NCI-H1417 treated with DMSO at 0.1 percent for 48 hours (cell line): ENCODE results near the gene IL10.

Experiments used
- DNase-seq: peaks from one replicate; lab custom pipeline; 2025; lab: John Stamatoyannopoulos, UW

IL10 gene

DNA sequence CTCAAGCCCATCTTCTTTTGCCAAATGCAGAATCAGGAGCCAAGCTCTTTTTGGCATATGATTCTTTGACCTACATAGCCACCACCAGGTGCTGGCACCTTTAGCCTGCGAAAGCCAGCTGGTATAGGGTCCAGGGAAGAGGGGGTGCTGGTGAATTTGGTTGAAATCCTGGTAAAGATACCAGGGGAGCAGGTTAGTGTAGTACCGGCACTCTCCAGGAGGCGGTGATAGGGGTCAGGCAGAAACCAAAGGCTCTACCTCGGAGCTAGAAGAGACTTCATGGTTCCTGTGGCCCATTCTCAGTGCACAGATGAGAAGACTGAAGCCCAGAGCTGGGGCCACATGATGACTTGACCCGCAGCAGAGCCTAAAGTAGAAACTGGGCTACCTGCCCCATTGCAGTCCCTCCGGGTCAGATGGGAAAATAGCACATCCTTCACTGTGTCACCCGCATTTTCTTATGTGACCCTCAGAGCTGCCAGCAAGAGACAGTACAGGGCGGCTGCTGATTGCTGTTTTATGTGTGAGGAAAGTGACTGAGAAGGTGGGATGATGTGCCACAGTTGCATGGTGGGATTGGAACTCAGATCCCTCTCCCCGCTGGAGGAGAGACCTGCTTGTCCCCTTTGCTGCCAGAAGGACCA is 37.7 kb downstream of the IL10 start:
- DNase-seq, result no peak

DNA sequence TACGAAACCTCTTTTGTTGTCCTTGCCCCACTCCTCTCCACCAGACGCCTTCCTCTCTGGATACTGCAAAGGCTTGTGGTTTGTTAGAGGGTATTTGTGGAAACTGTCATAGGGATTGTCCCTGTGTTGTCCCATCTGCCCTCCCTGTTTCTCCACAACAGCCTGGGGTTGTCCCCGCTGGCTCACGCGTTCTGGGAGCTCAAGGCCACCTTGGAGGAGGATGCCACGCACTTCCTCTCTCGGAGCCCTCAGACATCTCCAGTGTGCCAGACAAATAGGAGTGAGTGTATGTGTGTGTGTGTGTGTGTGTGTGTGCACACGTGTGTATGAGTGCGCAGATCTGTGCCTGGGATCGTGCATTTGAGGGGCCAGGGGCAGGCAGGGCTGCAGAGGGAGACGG is 39.3 kb downstream of the IL10 start:
- no peak for DNase-seq

DNA sequence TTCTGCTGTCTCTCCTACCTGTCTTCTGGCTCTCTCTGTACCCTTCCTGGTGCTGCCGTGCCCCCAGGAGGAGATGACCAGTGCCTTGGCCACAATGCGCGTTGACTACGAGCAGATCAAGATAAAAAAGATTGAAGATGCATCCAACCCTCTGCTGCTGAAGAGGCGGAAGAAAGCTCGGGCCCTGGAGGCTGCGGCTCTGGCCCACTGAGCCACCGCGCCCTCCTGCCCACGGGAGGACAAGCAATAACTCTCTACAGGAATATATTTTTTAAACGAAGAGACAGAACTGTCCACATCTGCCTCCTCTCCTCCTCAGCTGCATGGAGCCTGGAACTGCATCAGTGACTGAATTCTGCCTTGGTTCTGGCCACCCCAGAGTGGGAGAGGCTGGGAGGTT is 39.8 kb downstream of the IL10 start:
- no peak for DNase-seq

DNA sequence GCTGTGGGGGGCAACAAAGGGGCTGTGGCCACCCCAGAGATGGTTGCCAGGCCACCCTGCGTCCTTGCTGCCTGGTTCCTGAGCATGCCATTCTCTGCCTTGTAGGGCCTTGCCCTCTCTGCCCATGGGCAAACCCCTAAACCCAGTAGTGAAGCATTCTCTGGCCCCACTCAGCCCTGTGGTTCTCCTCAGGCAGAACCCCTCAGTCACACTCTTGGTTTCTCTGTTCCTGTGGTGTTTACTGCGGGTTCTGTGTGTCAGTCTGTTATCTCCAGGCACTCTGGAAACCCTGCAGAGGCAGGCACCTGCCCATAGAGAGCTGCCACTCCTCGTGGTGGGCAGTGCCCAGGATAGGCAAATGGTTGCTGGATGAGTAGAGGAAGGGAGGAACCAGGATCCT is 42.8 kb downstream of the IL10 start:
- DNase-seq, result no peak

DNA sequence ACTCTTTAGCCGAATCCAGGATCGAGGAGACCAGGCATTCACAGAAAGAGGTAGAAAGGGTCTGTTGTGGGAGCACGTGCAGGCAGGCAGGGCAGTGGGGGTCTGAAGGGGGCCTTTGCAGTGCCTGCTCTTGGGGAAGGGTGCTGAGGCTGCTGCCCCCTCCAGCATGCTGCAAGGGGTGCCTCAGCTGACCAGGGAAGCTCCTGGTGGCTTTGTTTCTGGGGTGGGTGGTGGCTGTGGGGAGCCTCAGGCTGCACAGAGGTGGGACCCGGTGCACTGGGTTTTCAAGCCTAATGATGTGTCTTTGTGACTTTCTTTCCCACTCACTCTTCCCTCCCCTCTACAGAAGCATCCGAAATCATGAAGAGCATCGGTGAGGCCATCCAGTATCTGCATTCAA is 43.2 kb downstream of the IL10 start:
- no peak for DNase-seq

DNA sequence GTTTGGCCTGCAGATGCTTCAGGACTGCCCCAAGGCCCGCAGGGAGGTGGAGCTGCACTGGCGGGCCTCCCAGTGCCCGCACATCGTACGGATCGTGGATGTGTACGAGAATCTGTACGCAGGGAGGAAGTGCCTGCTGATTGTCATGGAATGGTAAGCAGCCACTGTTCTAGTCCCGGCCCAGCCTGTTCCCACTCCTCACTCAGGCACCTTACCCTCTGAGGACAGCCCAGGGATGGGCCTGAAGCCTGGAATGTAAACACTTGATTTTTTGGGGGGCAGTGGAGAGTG is 43.7 kb downstream of the IL10 start:
- DNase-seq, result no peak

DNA sequence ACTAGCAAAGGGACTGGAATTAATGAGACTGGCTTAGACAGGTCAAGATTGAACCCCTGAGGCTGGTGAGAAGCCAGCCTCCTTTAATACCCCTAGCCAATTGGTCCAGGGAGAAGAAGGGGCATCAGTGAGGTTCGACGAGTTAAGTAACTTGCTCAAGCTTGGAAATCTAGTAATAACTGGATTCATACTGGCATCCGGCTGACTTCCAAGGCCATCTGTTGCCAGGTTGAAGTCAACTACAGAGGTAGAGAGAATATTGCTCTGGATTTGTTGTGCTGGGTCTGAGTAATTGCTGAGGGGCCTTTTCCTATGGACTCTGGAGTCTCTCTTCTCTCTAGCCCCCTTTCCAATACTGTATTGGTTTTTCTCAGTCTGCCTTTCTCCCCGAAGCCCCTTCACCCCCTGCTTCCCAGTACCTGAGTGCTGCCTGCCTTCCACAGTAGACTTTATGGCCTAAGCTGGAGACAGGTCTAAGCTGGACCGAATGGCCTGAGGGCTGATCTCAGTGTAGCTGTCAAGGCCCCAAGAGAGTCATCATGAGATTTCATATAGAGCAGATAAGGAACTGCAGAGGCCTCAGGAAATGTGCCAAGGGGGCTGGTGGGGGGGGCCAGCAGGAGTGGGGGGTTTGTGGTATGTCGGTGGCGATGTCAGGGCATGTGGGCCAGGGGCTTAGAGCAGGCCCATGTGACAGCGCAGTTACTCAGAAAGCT is 44.2 kb downstream of the IL10 start:
- no peak for DNase-seq

DNA sequence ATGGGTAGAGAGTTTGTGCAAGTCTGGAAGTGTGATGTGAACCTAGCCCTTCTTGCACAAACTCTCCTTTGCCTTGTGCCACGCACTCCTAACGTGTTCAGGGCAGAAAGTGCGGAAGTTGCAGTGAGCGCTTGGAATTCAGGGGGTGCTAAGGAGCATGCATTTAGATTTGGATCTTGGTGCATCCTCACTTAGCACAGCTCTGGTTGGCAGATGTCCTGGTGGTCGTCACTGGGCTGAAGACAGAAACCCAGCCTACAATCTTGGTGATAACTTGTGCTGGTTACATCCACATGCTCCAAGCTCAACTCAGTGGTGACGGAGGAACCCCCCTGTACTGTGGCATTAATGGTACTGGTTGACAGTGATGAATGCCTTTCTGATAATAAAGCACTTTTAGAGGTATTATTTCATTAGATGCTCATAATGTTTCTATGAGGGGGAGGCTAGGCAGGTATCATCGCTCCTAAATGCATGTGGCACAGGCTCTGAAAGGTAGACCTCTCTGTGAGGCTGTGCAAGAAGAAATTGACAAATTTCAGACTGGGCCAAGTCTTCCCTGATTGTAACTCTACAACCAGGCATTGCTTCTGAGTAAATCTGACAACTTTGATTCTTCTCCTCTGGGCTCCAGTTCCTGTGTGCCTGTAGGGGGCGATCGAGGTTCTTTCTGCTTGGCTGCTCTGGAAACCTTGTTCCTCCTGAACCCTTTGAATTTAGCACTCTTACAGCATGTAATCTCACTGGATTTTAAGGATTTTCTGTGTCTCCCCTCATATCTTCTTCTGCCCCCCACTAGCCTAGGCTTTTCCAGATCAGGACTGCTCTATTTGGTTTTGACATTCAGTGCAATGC is 47.0 kb downstream of the IL10 start:
- DNase-seq, result no peak

DNA sequence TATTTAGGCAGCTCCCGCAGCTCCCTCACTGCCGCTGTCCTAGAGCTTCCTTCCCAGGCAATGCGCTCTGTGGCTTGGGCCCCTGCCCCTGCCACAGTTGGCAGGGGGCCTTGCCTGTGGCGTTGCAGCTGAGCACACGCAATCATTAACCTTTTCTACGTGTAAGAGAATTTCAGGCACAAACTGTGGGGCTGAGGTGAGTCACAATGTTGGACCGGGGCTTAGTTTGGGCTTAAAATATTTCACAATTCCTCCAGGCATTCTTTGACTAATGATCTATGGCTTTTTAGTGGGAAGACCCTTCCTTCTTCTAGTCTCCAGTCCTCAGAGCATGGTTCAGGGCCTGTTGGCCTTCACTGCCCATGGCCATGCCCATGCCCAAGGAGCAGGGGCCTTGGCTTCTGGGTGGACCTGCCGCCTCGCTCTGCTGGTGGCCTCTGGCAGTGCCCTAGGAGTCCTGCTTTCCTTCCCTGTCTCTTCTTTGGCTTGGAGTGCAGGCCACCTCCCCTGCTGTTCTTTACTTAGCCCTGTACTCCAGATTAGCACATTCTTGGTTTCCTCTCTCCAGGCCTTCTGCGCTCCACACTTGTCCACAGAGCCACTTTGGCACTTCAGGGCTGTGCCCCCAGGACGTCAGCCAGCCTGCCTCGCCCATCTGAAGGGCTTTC is 48.4 kb downstream of the IL10 start:
- no peak for DNase-seq

DNA sequence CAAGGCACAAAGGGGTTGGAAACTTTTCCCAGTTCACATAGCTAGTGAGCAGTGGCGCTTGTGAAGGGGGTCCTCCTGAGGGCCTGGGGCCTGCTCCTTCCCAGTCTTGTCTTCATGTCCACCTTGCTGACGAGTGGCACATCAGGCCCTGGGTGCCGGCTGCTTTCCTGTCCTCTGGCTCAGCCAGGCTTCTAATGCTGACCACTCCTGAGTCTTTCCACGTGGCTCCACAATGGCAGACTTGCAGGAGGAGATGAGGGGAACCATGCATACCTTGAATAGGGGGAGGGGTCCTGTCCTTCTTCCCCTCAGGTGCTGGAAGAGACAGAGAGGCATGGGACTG is 48.9 kb downstream of the IL10 start:
- no peak for DNase-seq

DNA sequence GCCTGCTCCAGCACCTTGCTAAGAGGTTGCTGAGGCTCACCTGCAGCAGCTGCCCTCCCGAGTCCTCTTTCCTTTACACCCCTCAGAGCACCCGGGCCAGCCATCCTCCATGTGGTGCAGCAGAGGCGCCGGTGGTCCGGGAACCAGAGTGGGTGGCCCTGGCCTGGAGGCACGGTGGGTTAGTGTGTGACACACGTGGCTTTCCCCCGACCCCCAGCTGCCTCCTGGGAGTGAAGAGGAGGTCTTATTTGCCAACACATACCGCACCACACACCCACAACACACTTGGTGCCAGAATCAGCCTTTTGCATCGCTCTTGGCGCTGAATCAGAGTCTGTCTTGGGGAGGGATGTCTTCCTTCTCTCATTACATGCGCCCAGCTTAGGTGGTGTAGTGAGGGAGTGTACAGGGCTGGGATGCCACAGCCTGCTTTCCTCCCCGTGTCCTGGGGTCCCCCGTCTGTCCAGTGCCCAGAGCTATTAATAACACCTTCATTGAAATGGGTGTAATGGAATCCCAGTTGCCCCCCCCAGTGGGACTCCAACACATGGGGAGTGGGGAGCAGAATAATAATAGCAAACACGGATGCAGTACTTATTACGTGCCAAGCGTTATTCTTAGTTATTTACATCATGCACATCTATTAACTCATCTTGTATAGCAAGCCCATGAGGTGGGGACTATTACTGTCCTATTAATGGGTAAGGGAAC is 49.4 kb downstream of the IL10 start:
- no peak for DNase-seq

DNA sequence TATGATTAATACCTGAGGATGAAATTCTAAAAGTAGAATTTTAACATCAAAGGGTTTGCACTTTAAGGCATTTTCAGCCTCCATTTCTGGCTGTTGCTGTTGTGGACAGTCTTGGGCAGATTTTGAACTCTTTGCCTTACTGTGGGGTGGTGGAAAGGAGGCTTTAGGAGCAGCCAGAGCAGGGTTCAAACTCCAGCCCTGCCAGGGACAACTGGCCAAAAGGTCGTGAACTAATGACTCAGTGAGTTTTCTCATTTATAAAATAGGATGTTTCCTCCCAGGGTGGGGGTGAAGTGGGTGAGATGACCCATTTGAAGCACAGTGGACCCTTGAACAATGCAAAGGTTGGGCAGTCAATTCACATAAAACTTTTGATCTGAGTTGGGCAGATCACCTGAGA is 50.8 kb downstream of the IL10 start:
- no peak for DNase-seq

DNA sequence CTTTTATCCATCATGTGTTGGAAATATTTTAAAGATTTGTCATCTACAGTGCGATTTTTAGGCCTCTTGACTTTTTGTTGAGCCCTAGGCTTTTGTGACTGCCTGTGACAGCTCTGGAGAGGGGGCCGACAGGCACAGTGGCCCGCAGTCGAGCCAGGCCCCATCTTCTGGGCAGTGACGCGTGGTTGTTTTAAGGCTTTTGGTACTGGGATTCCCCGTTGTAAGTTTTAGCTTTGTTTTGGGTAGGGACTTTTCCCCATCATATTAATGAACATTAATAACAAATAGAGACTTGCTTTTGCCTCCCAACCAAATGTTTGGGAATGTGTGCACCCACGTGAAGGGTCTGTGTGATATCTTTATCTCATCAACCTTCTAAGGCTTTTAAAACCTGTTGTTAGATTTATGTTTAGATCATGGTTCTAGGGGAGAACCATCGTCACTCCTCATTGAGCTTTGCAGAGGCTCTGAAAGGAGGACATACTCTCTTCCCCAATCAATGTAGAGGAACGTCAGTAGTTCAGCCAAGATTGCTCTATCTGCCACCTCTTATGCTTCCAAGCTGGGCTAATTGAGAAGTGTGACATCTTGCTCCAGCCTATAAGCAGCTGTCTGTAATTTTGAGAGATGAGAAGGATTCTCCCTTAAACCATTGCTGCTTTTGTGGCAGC is 53.0 kb downstream of the IL10 start:
- DNase-seq, result no peak

DNA sequence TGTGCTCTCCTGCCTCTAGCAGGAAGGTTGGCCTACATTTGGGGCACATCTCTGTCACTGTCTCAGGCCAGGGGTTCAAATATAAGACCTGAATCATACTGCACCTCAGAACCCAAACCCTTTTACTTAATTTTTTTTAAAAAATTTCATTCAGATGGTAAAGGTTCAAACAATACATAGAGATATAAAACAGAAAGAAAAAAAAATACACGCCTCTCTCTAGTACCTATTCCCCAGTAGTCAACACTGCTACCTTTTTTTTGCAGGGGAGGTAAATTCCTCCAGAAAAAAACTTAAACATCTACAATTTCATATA is 54.7 kb downstream of the IL10 start:
- no peak for DNase-seq
